Measurements from ENCODE around the gene XAB2.
"Not testable (repeated sequence)": the region's sequence is repeated elsewhere in the genome, so short reads cannot be mapped to it uniquely, and the experiment has no call there.

XAB2 gene

GRCh38 chr19:7595466-7596133 is 33.7 kb downstream of the XAB2 start, which contains the start of gene CAMSAP3:
Gene CAMSAP3 (plus strand): TSS chr19:7595863. CDS start chr19:7596003, 140 bp downstream.
- ChIA-PET POLR2A (interaction anchor here (0.6 kb wide), 1 partner anchor 13 kb away, joined by 4 read pairs; no protein-coding TSS in a partner anchor), CTCF (interaction anchor here (0.6 to 2.1 kb wide), 2 partner anchors 27 to 127 kb away, joined by 3 to 13 read pairs; no protein-coding TSS in a partner anchor)
- no peak for TF ChIP-seq CTCF (IDR thresholded peaks at IDR 0.05; ENCODE audit: control extremely low read depth, extremely low read depth, low read depth, missing control alignments)
- DNase-seq (ENCODE audit: extremely low spot score) = peak; percentile 79

- ChIA-PET POLR2A (no interaction called here), CTCF (interaction anchor here (2.3 kb wide), 1 partner anchor 22 kb away, joined by 13 read pairs; no protein-coding TSS in a partner anchor)
- no peak for DNase-seq (ENCODE audit: extremely low spot score)
- TF ChIP-seq CTCF (IDR thresholded peaks at IDR 0.05; ENCODE audit: control extremely low read depth, extremely low read depth, low read depth, missing control alignments) = no peak
These were observed 39.1 kb downstream of the XAB2 start for GRCh38 chr19:7590256-7590655.

GRCh38 chr19:7589822-7590221 is 39.5 kb downstream of the XAB2 start:
- POLR2A ChIA-PET = no interaction called here
- no peak for DNase-seq (ENCODE audit: extremely low spot score)
- TF ChIP-seq CTCF (IDR thresholded peaks at IDR 0.05; ENCODE audit: control extremely low read depth, extremely low read depth, low read depth, missing control alignments) = no peak
- CTCF ChIA-PET = interaction anchor here (1.4 to 2.3 kb wide), 1 partner anchor 21 kb away, joined by 4 to 13 read pairs; no protein-coding TSS in a partner anchor

- DNase-seq (ENCODE audit: extremely low spot score) = no peak
- no peak for TF ChIP-seq CTCF (IDR thresholded peaks at IDR 0.05; ENCODE audit: control extremely low read depth, extremely low read depth, low read depth, missing control alignments)
- POLR2A ChIA-PET = interaction anchor here (1.2 kb wide), 1 partner anchor 13 kb away, joined by 4 read pairs; no protein-coding TSS in a partner anchor
- CTCF ChIA-PET = interaction anchor here (3.2 kb wide), 1 partner anchor 14 kb away, joined by 14 read pairs; no protein-coding TSS in a partner anchor
These were observed 46.9 kb downstream of the XAB2 start for GRCh38 chr19:7582446-7582845.

- TF ChIP-seq CTCF (IDR thresholded peaks at IDR 0.05; ENCODE audit: control extremely low read depth, extremely low read depth, low read depth, missing control alignments) = no peak
- ChIA-PET POLR2A (no interaction called here), CTCF (interaction anchor here (4.3 kb wide), 1 partner anchor 11 kb away, joined by 29 read pairs; no protein-coding TSS in a partner anchor)
- DNase-seq (ENCODE audit: extremely low spot score) = no peak
These were observed 50.2 kb downstream of the XAB2 start for GRCh38 chr19:7579182-7579581.

GRCh38 chr19:7578127-7578526 is 51.2 kb downstream of the XAB2 start:
- POLR2A ChIA-PET = no interaction called here
- DNase-seq (ENCODE audit: extremely low spot score) = no peak
- CTCF ChIA-PET = interaction anchor here (4.3 kb wide), 1 partner anchor 10 kb away, joined by 29 read pairs; no protein-coding TSS in a partner anchor
- TF ChIP-seq CTCF (IDR thresholded peaks at IDR 0.05; ENCODE audit: control extremely low read depth, extremely low read depth, low read depth, missing control alignments) = no peak

- CTCF ChIA-PET = interaction anchor here (4.3 kb wide), 1 partner anchor 9 kb away, joined by 29 read pairs; no protein-coding TSS in a partner anchor
- DNase-seq (ENCODE audit: extremely low spot score) = not testable (repeated sequence)
- POLR2A ChIA-PET = interaction anchor here (0.7 kb wide), 1 partner anchor 395 kb away, joined by 3 read pairs; no protein-coding TSS in a partner anchor
These were observed 51.9 kb downstream of the XAB2 start for GRCh38 chr19:7577422-7577821.

Measured in GM10248 (cell line).